Heart left ventricle (tissue), 13 donors: Measurements from ENCODE around the gene FAM181A.

Experiments used
- POLR2A ChIP-seq, 2 donors: fragments of 450-650 bp; IDR thresholded peaks; one replicate each; pipeline ENCODE4 v1.6.1; 2017; ENCODE audit warnings: antibody characterized with exemption in 2 of 2, mild to moderate bottlenecking in 2 of 2, moderate library complexity in 2 of 2
- TF ChIP-seq, protein P1 (sequence below), 12 donors: fragments of 200-600 bp; sonication (generic) in 4 of 12; IDR thresholded peaks; one replicate each; pipeline versions ENCODE4 v1.5.0 to v1.8.0; 2018 to 2022; ENCODE audit warnings: antibody characterized with exemption in 12 of 12, mild to moderate bottlenecking in 5 of 12
- donor health status: ischemic (EF 13 %, LVEDD 7.1; RV severe dilation, severe dysfunction).
- donor health status: DM: no; HTN: yes; CAD: no.
- donor health status: DM: no; HTN: no; CAD: no.
- donor health status: ischemic (EF 25% LVEDD 6.9; RV normal size, moderate dysfunction).
- donor health status: ischemic (EF 25% LVEDD 5.7; RV mildly dilated, moderate dysfunction).
- donor health status: ischemic (EF 35%, LVEDD 5.7; RV mildly dilated, moderate dysfunction).
- donor health status: nonischemic (EF 11% LVEDD 7.7; RV severe dilation, severe dysfunction).
- donor health status: DM: yes; HTN: yes; CAD: no.
- donor health status: PGD.
- donor health status: ischemic (EF 29% LVEDD 5.4; RV normal size, mild dysfunction).
- donor health status: nonischemic (EF 23%, LVEDD 6.1; RV moderate dilation, normal function).

DNA sequence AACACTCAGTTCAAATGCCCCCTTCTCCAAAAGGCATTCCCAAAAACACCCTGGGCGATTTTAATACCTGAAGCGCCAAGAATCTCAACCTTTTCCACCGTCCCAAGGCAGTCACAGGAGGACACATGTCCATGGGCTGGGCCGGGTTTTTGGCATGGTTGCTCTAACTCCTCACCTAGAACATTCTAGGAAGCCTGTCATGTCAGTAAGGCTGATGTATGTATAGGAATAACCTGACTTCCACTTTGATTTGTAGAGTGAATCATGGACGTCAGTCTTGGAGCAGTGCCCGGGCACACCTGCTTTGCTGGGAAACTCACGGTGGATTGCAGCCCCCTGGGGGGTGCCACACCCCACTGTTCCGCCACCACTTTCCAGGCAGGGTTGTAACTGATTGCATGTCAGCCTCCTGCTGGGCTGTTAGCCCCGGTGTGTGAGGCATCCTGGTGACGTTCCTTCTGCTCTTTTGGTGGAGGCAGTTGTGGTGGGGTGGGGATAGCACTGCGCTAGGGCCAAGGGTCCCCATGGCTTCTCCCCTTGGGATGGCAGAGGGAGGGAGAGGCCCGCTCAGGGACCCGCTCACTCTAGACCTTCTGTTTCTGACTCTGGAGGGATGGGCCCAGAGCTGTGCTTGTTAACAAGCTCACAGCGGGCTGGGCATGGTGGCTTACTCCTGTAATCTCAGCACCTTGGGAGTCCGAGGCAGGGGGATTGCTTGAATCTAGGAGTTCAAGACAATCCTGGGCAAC is 35.2 kb upstream of the FAM181A start:
- no peak for TF ChIP-seq POLR2A (IDR thresholded peaks at IDR 0.05)
- TF ChIP-seq, protein P1, sequence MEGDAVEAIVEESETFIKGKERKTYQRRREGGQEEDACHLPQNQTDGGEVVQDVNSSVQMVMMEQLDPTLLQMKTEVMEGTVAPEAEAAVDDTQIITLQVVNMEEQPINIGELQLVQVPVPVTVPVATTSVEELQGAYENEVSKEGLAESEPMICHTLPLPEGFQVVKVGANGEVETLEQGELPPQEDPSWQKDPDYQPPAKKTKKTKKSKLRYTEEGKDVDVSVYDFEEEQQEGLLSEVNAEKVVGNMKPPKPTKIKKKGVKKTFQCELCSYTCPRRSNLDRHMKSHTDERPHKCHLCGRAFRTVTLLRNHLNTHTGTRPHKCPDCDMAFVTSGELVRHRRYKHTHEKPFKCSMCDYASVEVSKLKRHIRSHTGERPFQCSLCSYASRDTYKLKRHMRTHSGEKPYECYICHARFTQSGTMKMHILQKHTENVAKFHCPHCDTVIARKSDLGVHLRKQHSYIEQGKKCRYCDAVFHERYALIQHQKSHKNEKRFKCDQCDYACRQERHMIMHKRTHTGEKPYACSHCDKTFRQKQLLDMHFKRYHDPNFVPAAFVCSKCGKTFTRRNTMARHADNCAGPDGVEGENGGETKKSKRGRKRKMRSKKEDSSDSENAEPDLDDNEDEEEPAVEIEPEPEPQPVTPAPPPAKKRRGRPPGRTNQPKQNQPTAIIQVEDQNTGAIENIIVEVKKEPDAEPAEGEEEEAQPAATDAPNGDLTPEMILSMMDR (IDR thresholded peaks at IDR 0.05): no peak
